AG04450 (cell line): Measurements from ENCODE around the gene UROC1. TPM values are rescaled to one million over a fixed set of nuclear protein-coding genes. Genes with fewer than 3 reads are reported as not detected.

ENCODE experiments used
- CTCF ChIA-PET: fragments of 300-600, 350-600 bp; formaldehyde crosslinking; extraction: SDS; loops from one replicate; lab custom pipeline; 2022; ENCODE audit warnings: antibody characterized with exemption, inconsistent platforms; lab: Charles Lee
- POLR2A ChIA-PET: fragments of 350-600 bp; formaldehyde crosslinking; extraction: SDS; loops from one replicate; lab custom pipeline; 2021; ENCODE audit warnings: antibody characterized with exemption, inconsistent platforms; lab: Yijun Ruan, JAX
- DNase-seq: peaks from one replicate; pipeline ENCODE4 v3.0.0-alpha.2; 2011; ENCODE audit warnings: low read depth, low spot score
- H3K27ac ChIP-seq: one replicate; pipeline ENCODE4 v1.5.1; 2012; ENCODE audit warnings: low read depth, low read length, control low read depth
- H3K27me3 ChIP-seq: one replicate; pipeline ENCODE4 v1.6.0; 2012; ENCODE audit warnings: low read length; ENCODE audit not compliant: control insufficient read depth, insufficient read depth
- H3K4me3 ChIP-seq: 2 replicates; pipeline ENCODE4 v1.5.1; 2011; ENCODE audit warnings: mild to moderate bottlenecking, low read depth, low read length, control low read depth
- H3K9me3 ChIP-seq: 2 replicates; pipeline ENCODE4 v1.5.1; 2012; ENCODE audit warnings: low read length; ENCODE audit not compliant: control insufficient read depth, insufficient read depth
- CTCF ChIP-seq: IDR thresholded peaks from 2 replicates; pipeline ENCODE4 v1.5.1; 2011; ENCODE audit warnings: low read depth, low read length, control low read depth, inconsistent platforms
- polyA plus RNA-seq: library from polyadenylated mRNA; depleted of rRNA; stranded (reverse); fragments of >200 nt; gene quantifications from 2 replicates; pipeline ENCODE4 v1.2.3, GENCODE V29; 2011

UROC1 gene
- polyA plus RNA-seq, 1 experiment: not detected

GRCh38 chr3:126552688-126553283 lies 35.2 kb upstream of the UROC1 start:
- no peak for TF ChIP-seq CTCF
- Histone ChIP-seq H3K27ac (no peak overlapping the region), H3K4me3 (no peak overlapping the region), H3K27me3 (peaks cover 21% of the 10 kb centered on the region), H3K9me3 (no peaks in the 10 kb centered on the region)
- POLR2A ChIA-PET: no interaction called here
- CTCF ChIA-PET: no interaction called here
- DNase-seq: no peak

DNA sequence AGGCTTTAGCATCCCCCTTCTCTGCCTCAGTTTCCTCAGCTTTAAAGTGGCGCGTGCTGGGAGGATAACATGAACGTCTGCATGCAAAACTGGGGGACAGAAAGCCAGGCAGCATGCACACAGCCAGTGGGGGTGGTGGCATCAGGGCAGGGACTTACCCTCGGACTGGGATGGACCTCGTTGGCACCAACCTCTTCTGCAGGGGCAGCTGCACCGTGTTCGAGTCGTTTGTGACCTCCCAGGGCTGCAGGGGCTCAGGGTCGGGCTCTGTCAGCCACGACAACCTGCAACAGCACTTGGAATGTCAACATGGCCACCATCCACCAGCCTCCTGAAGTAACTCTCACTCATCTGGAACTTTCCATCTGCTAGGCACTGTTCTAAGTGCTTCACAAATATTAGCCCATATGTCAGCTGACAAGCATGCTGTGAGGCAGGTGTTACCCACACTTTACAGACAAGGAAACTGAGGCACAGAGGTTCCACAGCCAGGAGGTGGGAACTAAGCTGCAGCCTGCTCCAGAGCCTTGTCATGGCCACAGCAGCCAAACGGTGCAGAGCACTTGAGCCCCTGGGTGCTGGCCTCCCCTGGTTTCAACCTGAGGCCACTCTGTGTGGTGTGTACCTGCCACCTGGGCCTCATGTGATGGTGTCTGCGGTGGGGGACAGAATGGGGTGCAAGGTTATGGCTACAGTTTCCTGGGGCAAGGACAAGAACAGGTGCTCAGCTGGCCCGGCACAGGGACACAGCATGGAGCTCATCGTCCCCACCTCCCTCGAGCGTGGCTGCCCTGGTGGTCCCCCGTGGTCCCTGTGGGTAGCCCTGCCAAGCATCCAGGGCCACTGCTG lies 34.5 kb upstream of the UROC1 start:
- no peak for DNase-seq
- no peaks in the 10 kb centered on the region for H3K9me3 ChIP-seq
- POLR2A ChIA-PET: no interaction called here
- H3K27me3 ChIP-seq: peaks cover 25% of the 10 kb centered on the region
- no peak overlapping the region for H3K27ac ChIP-seq
- no peak for TF ChIP-seq CTCF
- CTCF ChIA-PET: no interaction called here
- no peak overlapping the region for H3K4me3 ChIP-seq

DNA sequence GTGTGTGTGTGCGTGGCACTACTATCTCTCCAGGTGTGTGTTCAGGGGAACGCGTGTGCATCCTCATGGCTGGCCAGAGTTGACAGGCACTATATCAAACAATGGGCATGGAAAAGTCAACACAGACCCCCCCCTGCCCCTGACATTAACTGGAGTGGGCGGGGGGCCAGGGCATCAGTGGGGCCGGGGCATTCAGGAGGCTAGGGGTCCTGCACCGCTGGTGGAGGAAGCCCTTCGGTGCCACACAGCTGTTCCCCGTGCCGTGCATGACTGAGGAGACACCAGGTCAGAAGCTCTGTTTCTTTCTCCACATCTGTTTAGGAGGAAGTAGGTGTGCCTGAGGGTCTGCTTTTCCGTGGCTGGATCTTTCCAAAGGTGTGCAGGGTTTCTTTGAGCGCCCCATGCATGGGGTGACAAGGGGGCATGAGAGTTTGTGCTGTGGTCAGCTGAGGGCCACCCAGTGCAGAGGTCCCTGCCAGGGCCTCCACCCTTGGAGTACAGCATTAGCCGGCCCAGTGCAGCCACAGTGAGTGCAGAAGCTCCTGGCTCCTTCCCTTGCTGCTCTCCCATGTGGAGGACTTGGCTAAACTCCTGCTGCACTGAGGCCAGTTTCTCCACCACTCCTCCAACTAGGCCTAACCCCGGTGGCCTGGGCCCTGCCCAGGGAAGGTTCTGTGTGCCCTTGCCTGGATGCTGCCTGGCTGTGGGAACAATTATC lies 33.7 kb upstream of the UROC1 start:
- ChIA-PET CTCF (no interaction called here), POLR2A (no interaction called here)
- Histone ChIP-seq H3K27me3 (peaks cover 31% of the 10 kb centered on the region), H3K4me3 (no peak overlapping the region), H3K9me3 (no peaks in the 10 kb centered on the region), H3K27ac (no peak overlapping the region)
- no peak for TF ChIP-seq CTCF
- DNase-seq: no peak

GRCh38 chr3:126550488-126551051 lies 33.0 kb upstream of the UROC1 start:
- Histone ChIP-seq H3K27ac (no peak overlapping the region), H3K4me3 (no peak overlapping the region), H3K9me3 (no peaks in the 10 kb centered on the region), H3K27me3 (peaks cover 33% of the 10 kb centered on the region)
- no peak for TF ChIP-seq CTCF
- CTCF ChIA-PET: no interaction called here
- POLR2A ChIA-PET: no interaction called here
- DNase-seq: no peak
